HAP-1 (cell line): ENCODE results near the gene POLE.
A peak's percentile ranks its signal among the peaks of the same experiment; 100 is the strongest.

Experiments used
- DNase-seq, 2 experiments: peaks; one replicate each; pipeline ENCODE4 v3.0.0-alpha.2; 2016 to 2020; ENCODE audit warnings: low spot score in 2 of 2
- H3K27me3 ChIP-seq: fragments of 250-450 bp; sonication (Bioruptor Pico); 2 replicates; pipeline ENCODE4 v1.5.1; 2020; ENCODE audit warnings: low read depth, mild to moderate bottlenecking, moderate library complexity
- H3K36me3 ChIP-seq: fragments of 250-450 bp; sonication (Bioruptor Pico); replicated peaks from 2 replicates; pipeline ENCODE4 v1.5.1; 2020; ENCODE audit warnings: mild to moderate bottlenecking
- H3K4me1 ChIP-seq: fragments of 250-450 bp; sonication (Bioruptor Pico); 2 replicates; pipeline ENCODE4 v1.5.1; 2020; ENCODE audit warnings: mild to moderate bottlenecking
- H3K4me3 ChIP-seq: fragments of 250-450 bp; sonication (Bioruptor Pico); 2 replicates; pipeline ENCODE4 v1.5.1; 2020; ENCODE audit warnings: mild to moderate bottlenecking, moderate library complexity
- H3K9me3 ChIP-seq: fragments of 250-450 bp; sonication (Bioruptor Pico); 2 replicates; pipeline ENCODE4 v1.5.1; 2020; ENCODE audit warnings: mild to moderate bottlenecking, moderate library complexity
- in situ Hi-C: fragments of 300-500 bp; cut with MboI; formaldehyde crosslinking; loops from 3 replicates; pipeline ENCODE4 v1.14.3; 2020; ENCODE audit warnings: low sequenced_read_pairs, inconsistent platforms, mixed read lengths

The POLE gene

GRCh38 chr12:132641811-132642650 lies 45.1 kb downstream of the POLE start:
- in situ Hi-C loops, result no loop called here
- peaks cover 85% of the 10 kb centered on the region for H3K36me3 ChIP-seq
- H3K9me3 ChIP-seq, result no peaks in the 10 kb centered on the region
- H3K4me1 ChIP-seq, result no peaks in the 10 kb centered on the region
- no peaks in the 10 kb centered on the region for H3K27me3 ChIP-seq
- no peak overlapping the region for H3K4me3 ChIP-seq
- no peak for DNase-seq

GRCh38 chr12:132640936-132641335 lies 46.2 kb downstream of the POLE start:
- no peak for DNase-seq
- Histone ChIP-seq H3K4me1 (no peaks in the 10 kb centered on the region), H3K4me3 (no peak overlapping the region), H3K36me3 (peaks cover 83% of the 10 kb centered on the region), H3K27me3 (no peaks in the 10 kb centered on the region), H3K9me3 (no peaks in the 10 kb centered on the region)
- in situ Hi-C loops, result no loop called here

GRCh38 chr12:132639956-132640520 lies 47.1 kb downstream of the POLE start:
- Histone ChIP-seq H3K9me3 (no peaks in the 10 kb centered on the region), H3K4me3 (no peak overlapping the region), H3K27me3 (no peaks in the 10 kb centered on the region), H3K36me3 (peaks cover 85% of the 10 kb centered on the region), H3K4me1 (no peaks in the 10 kb centered on the region)
- DNase-seq, result no peak
- in situ Hi-C loops, result no loop called here

GRCh38 chr12:132638541-132639408 lies 48.4 kb downstream of the POLE start:
- H3K4me3 ChIP-seq, result no peak overlapping the region
- H3K9me3 ChIP-seq, result no peaks in the 10 kb centered on the region
- peaks cover 95% of the 10 kb centered on the region for H3K36me3 ChIP-seq
- peak in 1 of 2 experiments; percentile 50 for DNase-seq
- in situ Hi-C loops, result no loop called here
- H3K4me1 ChIP-seq, result no peaks in the 10 kb centered on the region
- H3K27me3 ChIP-seq, result no peaks in the 10 kb centered on the region

GRCh38 chr12:132637811-132638210 lies 49.3 kb downstream of the POLE start:
- Histone ChIP-seq H3K36me3 (peaks cover 93% of the 10 kb centered on the region), H3K9me3 (no peaks in the 10 kb centered on the region), H3K4me1 (no peaks in the 10 kb centered on the region), H3K27me3 (no peaks in the 10 kb centered on the region), H3K4me3 (no peak overlapping the region)
- DNase-seq, result no peak
- in situ Hi-C loops, result no loop called here

- Histone ChIP-seq H3K9me3 (no peaks in the 10 kb centered on the region), H3K4me3 (no peak overlapping the region), H3K27me3 (no peaks in the 10 kb centered on the region), H3K4me1 (no peaks in the 10 kb centered on the region), H3K36me3 (peaks cover 93% of the 10 kb centered on the region)
- DNase-seq, result no peak
- in situ Hi-C loops, result no loop called here
Measured at GRCh38 chr12:132635076-132635955, 51.8 kb downstream of the POLE start.

GRCh38 chr12:132634411-132634990 lies 52.6 kb downstream of the POLE start:
- DNase-seq, result no peak
- Histone ChIP-seq H3K27me3 (no peaks in the 10 kb centered on the region), H3K4me1 (no peaks in the 10 kb centered on the region), H3K36me3 (peaks cover 96% of the 10 kb centered on the region), H3K4me3 (no peak overlapping the region), H3K9me3 (no peaks in the 10 kb centered on the region)
- in situ Hi-C loops, result no loop called here

GRCh38 chr12:132633901-132634300 lies 53.2 kb downstream of the POLE start:
- no peak overlapping the region for H3K4me3 ChIP-seq
- no peak for DNase-seq
- no peaks in the 10 kb centered on the region for H3K27me3 ChIP-seq
- peaks cover 96% of the 10 kb centered on the region for H3K36me3 ChIP-seq
- no peaks in the 10 kb centered on the region for H3K9me3 ChIP-seq
- H3K4me1 ChIP-seq, result no peaks in the 10 kb centered on the region
- in situ Hi-C loops, result no loop called here

- in situ Hi-C loops, result no loop called here
- Histone ChIP-seq H3K9me3 (no peaks in the 10 kb centered on the region), H3K27me3 (no peaks in the 10 kb centered on the region), H3K4me1 (no peaks in the 10 kb centered on the region), H3K4me3 (no peak overlapping the region), H3K36me3 (peaks cover 93% of the 10 kb centered on the region)
- DNase-seq, result no peak
Measured at GRCh38 chr12:132633398-132633797, 53.7 kb downstream of the POLE start.

GRCh38 chr12:132632521-132633228 lies 54.5 kb downstream of the POLE start:
- DNase-seq, result no peak
- no peaks in the 10 kb centered on the region for H3K27me3 ChIP-seq
- H3K9me3 ChIP-seq, result no peaks in the 10 kb centered on the region
- H3K4me3 ChIP-seq, result no peak overlapping the region
- no peaks in the 10 kb centered on the region for H3K4me1 ChIP-seq
- peaks cover 89% of the 10 kb centered on the region for H3K36me3 ChIP-seq
- in situ Hi-C loops, result no loop called here

GRCh38 chr12:132631666-132632065 lies 55.5 kb downstream of the POLE start:
- H3K36me3 ChIP-seq, result peaks cover 89% of the 10 kb centered on the region
- in situ Hi-C loops, result no loop called here
- H3K27me3 ChIP-seq, result no peaks in the 10 kb centered on the region

GRCh38 chr12:132630672-132631071 lies 56.5 kb downstream of the POLE start:
- Histone ChIP-seq H3K9me3 (no peaks in the 10 kb centered on the region), H3K36me3 (peaks cover 91% of the 10 kb centered on the region), H3K4me1 (no peaks in the 10 kb centered on the region), H3K27me3 (no peaks in the 10 kb centered on the region), H3K4me3 (no peak overlapping the region)
- DNase-seq, result no peak
- in situ Hi-C loops, result no loop called here

More at GRCh38 chr12:132631666-132632065, 55.5 kb downstream of the POLE start:
- Histone ChIP-seq H3K4me1 (no peaks in the 10 kb centered on the region), H3K9me3 (no peaks in the 10 kb centered on the region), H3K4me3 (no peak overlapping the region)
- no peak for DNase-seq
